K562 (cell line): ENCODE data around the gene LRRC4B. TPM values are rescaled to one million over a fixed set of nuclear protein-coding genes. Genes with fewer than 3 reads are reported as not detected.
A peak's percentile ranks its signal among the peaks of the same experiment; 100 is the strongest.

Source experiments
- ELF4 ChIP-seq: fragments of 450-650 bp; formaldehyde crosslinking; IDR thresholded peaks from 2 replicates; pipeline ENCODE4 v1.4.0; 2022; ENCODE audit warnings: missing genetic modification characterization
- GABPA ChIP-seq: fragments of 200-800 bp; sonication (Bioruptor generic); conservative IDR thresholded peaks from 2 replicates; pipeline ENCODE4 v1.6.1; 2016; ENCODE audit warnings: low read depth, missing genetic modification characterization, missing compliant biosample characterization
- PHF21A ChIP-seq: fragments of 450-650 bp; IDR thresholded peaks from 2 replicates; pipeline ENCODE4 v1.6.1; 2017; ENCODE audit warnings: low read depth, borderline replicate concordance
- POLR2AphosphoS5 ChIP-seq: IDR thresholded peaks from 2 replicates; pipeline ENCODE4 v1.6.1; 2011; ENCODE audit warnings: mild to moderate bottlenecking, low read depth, low read length, moderate library complexity; ENCODE audit not compliant: control insufficient read depth, insufficient read depth
- POLR2G ChIP-seq: fragments of 200-400 bp; formaldehyde crosslinking; IDR thresholded peaks from 2 replicates; pipeline ENCODE4 v1.6.1; 2017; ENCODE audit warnings: low read depth, mild to moderate bottlenecking, antibody characterized with exemption, low read length, moderate library complexity
- RFX7 ChIP-seq: fragments of 250-450 bp; sonication (Bioruptor Pico); IDR thresholded peaks from 2 replicates; pipeline ENCODE4 v1.5.1; 2021; ENCODE audit warnings: mild to moderate bottlenecking
- ZNF41 ChIP-seq: fragments of 250-450 bp; sonication (Bioruptor Pico); conservative IDR thresholded peaks from 2 replicates; pipeline ENCODE4 v1.4.0; 2020; ENCODE audit warnings: mild to moderate bottlenecking
- ZNF436 ChIP-seq: fragments of 250-450, 450-650 bp; sonication (Bioruptor Pico); formaldehyde crosslinking; IDR thresholded peaks from 2 replicates; pipeline ENCODE4 v1.7.0; 2020; ENCODE audit warnings: mild to moderate bottlenecking
- polyA plus RNA-seq, 8 experiments: library from polyadenylated mRNA; depleted of rRNA in 4 of 8; stranded (reverse) in 5 of 8; unstranded in 3 of 8; fragments of >200 nt; fragmentation: Nextera tagmentation in 2 of 8; fragmentation: Illumina TruSeq in 1 of 8; extraction: Ambion mirVana in 2 of 8; extraction: Trizol in 1 of 8; gene quantifications; 2 replicates each; pipeline versions ENCODE4 v1.2.1 to v1.2.3, GENCODE V29; 2011 to 2014; ENCODE audit warnings: inconsistent platforms in 1 of 8, missing spikeins in 1 of 8
- total RNA-seq, 7 experiments: library from RNA; depleted of rRNA in 6 of 7; stranded (reverse); fragments of >200 nt in 6 of 7; fragmentation: Illumina TruSeq in 2 of 7; extraction: Trizol in 2 of 7; gene quantifications; 2 replicates each; pipeline versions ENCODE4 v1.2.1 to v1.2.3, GENCODE V29; 2011 to 2021; ENCODE audit warnings: low replicate concordance in 1 of 7
- TF ChIP-seq, protein P1 (sequence below): fragments of 450-650 bp; formaldehyde crosslinking; IDR thresholded peaks from 2 replicates; pipeline ENCODE4 v1.4.0; 2022; ENCODE audit warnings: mild to moderate bottlenecking, moderate library complexity
- TF ChIP-seq, protein P2 (sequence below): IDR thresholded peaks from 2 replicates; pipeline ENCODE4 v1.6.1; 2012; ENCODE audit warnings: low read depth, low read length, improper control_type of control experiment, borderline replicate concordance
- TF ChIP-seq, protein P3 (sequence below): fragments of 250-450 bp; sonication (Bioruptor Pico); IDR thresholded peaks from 2 replicates; pipeline ENCODE4 v1.5.1; 2021; ENCODE audit warnings: mild to moderate bottlenecking
- TF ChIP-seq, protein P4 (sequence below), 2 experiments: fragments of 450-650 bp; IDR thresholded peaks; 2 replicates each; pipeline ENCODE4 v1.6.1; 2016; ENCODE audit warnings: mild to moderate bottlenecking in 2 of 2, borderline replicate concordance in 1 of 2, low read depth in 1 of 2, moderate library complexity in 1 of 2

Gene LRRC4B
- total and polyA plus RNA-seq, 9 of the 15 experiments (the other 6 are each of a cell fraction or from before 2014, with no cell fraction given) = 0.18 to 9.6 (median 2.9) TPM; not detected in 2

DNA sequence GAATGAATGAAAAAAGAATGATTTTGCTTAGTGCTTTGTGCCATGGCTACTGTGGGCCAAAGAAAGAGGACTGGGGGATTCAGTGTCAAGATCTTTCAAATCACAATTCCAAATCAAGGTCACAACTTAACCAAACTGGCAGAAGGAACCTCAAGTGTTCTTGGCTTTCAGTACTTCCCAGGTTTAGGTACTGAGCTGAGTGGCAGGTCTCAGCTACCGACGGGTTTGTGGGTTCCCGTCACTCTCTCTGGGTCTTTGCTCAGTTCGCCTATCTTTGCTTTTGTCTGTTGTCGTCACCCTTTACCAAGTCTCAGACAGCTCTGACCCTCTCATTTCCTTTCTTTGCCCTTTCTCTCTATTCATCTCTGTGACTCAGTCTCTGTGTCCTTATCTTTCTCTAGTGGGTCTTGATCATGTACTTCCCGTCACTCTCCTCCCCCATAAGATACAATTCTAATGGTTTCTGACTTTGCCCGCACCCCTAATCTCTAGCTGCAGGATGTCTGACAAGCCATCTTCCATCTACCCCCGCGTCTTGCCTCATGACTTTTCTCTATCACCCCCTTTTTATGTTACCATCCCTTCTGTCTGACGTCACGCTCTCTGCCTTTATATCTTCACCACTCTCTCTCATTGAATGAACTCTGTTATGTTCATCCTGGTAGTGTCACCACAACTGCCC, 33.3 kb upstream of the LRRC4B start (continued):
- TF ChIP-seq, protein P1, sequence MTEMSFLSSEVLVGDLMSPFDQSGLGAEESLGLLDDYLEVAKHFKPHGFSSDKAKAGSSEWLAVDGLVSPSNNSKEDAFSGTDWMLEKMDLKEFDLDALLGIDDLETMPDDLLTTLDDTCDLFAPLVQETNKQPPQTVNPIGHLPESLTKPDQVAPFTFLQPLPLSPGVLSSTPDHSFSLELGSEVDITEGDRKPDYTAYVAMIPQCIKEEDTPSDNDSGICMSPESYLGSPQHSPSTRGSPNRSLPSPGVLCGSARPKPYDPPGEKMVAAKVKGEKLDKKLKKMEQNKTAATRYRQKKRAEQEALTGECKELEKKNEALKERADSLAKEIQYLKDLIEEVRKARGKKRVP (CRISPR knock-in tag) = 0 out of 2 replicates have a peak, but pooled peaks have one; percentile 30
- no peak for TF ChIP-seq PHF21A
- peak; percentile 93 for TF ChIP-seq POLR2AphosphoS5
- TF ChIP-seq, protein P2, sequence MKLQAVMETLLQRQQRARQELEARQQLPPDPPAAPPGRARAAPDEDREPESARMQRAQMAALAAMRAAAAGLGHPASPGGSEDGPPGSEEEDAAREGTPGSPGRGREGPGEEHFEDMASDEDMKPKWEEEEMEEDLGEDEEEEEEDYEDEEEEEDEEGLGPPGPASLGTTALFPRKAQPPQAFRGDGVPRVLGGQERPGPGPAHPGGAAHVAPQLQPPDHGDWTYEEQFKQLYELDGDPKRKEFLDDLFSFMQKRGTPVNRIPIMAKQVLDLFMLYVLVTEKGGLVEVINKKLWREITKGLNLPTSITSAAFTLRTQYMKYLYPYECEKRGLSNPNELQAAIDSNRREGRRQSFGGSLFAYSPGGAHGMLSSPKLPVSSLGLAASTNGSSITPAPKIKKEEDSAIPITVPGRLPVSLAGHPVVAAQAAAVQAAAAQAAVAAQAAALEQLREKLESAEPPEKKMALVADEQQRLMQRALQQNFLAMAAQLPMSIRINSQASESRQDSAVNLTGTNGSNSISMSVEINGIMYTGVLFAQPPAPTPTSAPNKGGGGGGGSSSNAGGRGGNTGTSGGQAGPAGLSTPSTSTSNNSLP = peak; percentile 97
- TF ChIP-seq ELF4 = peak; percentile 90
- TF ChIP-seq, protein P3, sequence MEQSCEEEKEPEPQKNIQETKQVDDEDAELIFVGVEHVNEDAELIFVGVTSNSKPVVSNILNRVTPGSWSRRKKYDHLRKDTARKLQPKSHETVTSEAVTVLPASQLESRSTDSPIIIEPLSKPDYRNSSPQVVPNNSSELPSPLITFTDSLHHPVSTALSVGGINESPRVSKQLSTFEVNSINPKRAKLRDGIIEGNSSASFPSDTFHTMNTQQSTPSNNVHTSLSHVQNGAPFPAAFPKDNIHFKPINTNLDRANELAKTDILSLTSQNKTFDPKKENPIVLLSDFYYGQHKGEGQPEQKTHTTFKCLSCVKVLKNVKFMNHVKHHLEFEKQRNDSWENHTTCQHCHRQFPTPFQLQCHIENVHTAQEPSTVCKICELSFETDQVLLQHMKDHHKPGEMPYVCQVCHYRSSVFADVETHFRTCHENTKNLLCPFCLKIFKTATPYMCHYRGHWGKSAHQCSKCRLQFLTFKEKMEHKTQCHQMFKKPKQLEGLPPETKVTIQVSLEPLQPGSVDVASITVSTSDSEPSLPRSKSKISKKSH = no peak
- TF ChIP-seq RFX7 (CRISPR knock-in tag) = no peak
- TF ChIP-seq ZNF41 (CRISPR knock-in tag) = no peak
- no peak for TF ChIP-seq ZNF436
- TF ChIP-seq, protein P4, sequence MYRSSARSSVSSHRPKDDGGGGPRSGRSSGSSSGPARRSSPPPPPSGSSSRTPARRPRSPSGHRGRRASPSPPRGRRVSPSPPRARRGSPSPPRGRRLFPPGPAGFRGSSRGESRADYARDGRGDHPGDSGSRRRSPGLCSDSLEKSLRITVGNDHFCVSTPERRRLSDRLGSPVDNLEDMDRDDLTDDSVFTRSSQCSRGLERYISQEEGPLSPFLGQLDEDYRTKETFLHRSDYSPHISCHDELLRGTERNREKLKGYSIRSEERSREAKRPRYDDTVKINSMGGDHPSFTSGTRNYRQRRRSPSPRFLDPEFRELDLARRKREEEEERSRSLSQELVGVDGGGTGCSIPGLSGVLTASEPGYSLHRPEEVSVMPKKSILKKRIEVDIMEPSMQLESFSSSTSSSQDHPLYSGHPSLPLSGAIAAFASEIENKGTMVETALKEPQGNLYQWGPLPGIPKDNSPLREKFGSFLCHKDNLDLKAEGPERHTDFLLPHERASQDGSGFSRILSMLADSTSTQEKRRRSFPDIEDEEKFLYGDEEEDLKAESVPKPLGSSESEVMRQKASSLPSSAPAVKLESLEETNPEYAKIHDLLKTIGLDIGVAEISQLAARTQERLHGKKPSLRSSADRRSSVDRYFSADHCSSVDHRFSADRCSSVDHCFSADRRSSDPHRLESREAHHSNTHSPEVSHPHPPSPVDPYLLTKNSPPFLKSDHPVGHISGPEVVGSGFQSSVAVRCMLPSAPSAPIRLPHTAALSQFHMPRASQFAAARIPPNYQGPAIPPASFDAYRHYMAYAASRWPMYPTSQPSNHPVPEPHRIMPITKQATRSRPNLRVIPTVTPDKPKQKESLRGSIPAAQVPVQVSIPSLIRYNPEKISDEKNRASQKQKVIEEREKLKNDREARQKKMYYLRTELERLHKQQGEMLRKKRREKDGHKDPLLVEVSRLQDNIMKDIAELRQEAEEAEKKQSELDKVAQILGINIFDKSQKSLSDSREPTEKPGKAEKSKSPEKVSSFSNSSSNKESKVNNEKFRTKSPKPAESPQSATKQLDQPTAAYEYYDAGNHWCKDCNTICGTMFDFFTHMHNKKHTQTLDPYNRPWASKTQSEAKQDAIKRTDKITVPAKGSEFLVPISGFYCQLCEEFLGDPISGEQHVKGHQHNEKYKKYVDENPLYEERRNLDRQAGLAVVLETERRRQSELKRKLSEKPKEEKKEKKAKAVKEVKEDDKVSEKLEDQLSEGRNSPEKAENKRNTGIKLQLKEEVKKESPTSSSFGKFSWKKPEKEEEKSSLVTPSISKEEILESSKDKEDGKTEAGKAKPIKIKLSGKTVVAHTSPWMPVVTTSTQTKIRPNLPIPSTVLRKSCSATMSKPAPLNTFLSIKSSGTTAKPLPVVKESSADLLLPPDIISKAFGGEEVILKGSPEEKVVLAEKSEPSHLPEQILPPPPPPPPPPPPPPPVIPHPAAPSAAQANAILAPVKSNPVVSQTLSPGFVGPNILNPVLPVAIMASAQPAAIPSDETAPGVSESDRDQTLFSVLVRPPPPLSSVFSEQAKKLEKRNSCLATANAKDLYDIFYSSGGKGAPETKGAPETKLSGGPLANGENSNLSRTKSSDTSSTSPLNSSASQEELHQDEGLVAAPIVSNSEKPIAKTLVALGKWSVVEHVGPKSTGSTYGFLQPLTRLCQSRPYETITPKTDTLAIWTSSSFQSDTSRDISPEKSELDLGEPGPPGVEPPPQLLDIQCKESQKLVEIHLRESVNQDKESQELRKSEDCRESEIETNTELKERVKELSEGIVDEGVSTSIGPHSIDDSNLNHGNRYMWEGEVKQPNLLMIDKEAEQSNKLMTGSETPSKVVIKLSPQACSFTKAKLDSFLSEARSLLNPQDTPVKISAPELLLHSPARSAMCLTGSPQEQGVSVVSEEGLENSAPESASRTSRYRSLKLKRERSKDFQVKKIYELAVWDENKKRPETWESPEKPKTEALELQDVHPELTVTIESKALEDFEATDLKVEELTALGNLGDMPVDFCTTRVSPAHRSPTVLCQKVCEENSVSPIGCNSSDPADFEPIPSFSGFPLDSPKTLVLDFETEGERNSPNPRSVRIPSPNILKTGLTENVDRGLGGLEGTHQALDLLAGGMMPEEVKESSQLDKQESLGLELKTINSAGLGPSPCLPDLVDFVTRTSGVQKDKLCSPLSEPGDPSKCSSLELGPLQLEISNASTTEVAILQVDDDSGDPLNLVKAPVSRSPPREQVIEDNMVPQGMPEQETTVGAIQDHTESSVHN (IDR thresholded peaks at IDR 0.05; ENCODE audit: borderline replicate concordance in 1 of 2, low read depth in 1 of 2) = peak in 1 of 2 experiments; percentile 88; a peak in 2 of 4 replicates
- TF ChIP-seq POLR2G = no peak
- peak; percentile 69 for TF ChIP-seq GABPA
